H1 (cell line): Measurements from ENCODE around the gene PTPRG. TPM values are rescaled to one million over a fixed set of nuclear protein-coding genes. Genes with fewer than 3 reads are reported as not detected.

Source experiments
- BRCA1 ChIP-seq: IDR thresholded peaks from 2 replicates; pipeline ENCODE4 v1.6.1; 2012; ENCODE audit warnings: low read depth, low read length, improper control_type of control experiment
- CBX8 ChIP-seq: fragments of 300-800, 300-1000 bp; sonication (generic); IDR thresholded peaks from 2 replicates; pipeline ENCODE4 v1.7.1; 2016; ENCODE audit warnings: low read depth, low read length, borderline replicate concordance
- CEBPB ChIP-seq: IDR thresholded peaks from 2 replicates; pipeline ENCODE4 v1.6.1; 2012; ENCODE audit warnings: low read depth, low read length
- CHD7 ChIP-seq: fragments of 300-600 bp; sonication (generic); IDR thresholded peaks from 2 replicates; pipeline ENCODE4 v1.7.1; 2012; ENCODE audit warnings: low read length, moderate library complexity, mild to moderate bottlenecking, inconsistent platforms; ENCODE audit not compliant: insufficient replicate concordance
- CTBP2 ChIP-seq: IDR thresholded peaks from 2 replicates; pipeline ENCODE4 v1.7.0; 2011; ENCODE audit warnings: borderline replicate concordance, mild to moderate bottlenecking, moderate library complexity, mixed read lengths, low read length; ENCODE audit not compliant: insufficient read depth, insufficient read length
- E2F6 ChIP-seq: IDR thresholded peaks from 2 replicates; pipeline ENCODE4 v1.6.1; 2012; ENCODE audit warnings: inconsistent platforms
- POU5F1 ChIP-seq: IDR thresholded peaks from 2 replicates; pipeline ENCODE4 v1.6.1; 2011; ENCODE audit warnings: low read depth, mild to moderate bottlenecking, low read length, moderate library complexity
- RNF2 ChIP-seq: fragments of 200-900, 300-1000 bp; sonication (generic); IDR thresholded peaks from 2 replicates; pipeline ENCODE4 v1.7.1; 2016; ENCODE audit warnings: borderline replicate concordance, low read depth, mild to moderate bottlenecking, antibody characterized with exemption, low read length; ENCODE audit not compliant: poor library complexity, severe bottlenecking; ENCODE audit errors: missing control alignments
- TAF7 ChIP-seq: optimal IDR thresholded peaks from 2 replicates; pipeline ENCODE3; 2011; ENCODE audit warnings: low read depth, mild to moderate bottlenecking, inconsistent platforms, low read length, moderate library complexity, borderline replicate concordance
- TCF12 ChIP-seq: IDR thresholded peaks from 2 replicates; pipeline ENCODE4 v1.6.1; 2011; ENCODE audit warnings: low read depth, mild to moderate bottlenecking, low read length
- polyA plus RNA-seq, 7 experiments: library from polyadenylated mRNA; depleted of rRNA in 3 of 7; stranded (reverse) in 5 of 7; unstranded in 2 of 7; fragments of >200 nt in 5 of 7; fragments of 200-250 nt in 2 of 7; gene quantifications; 1 replicate in 5 of 7; 2 replicates in 1 of 7; 4 replicates in 1 of 7; pipeline versions ENCODE4 v1.2.1 to v1.2.3, GENCODE V29; 2011 to 2013; ENCODE audit warnings: missing spikeins in 2 of 7, mixed read lengths in 2 of 7
- total RNA-seq: library from RNA; stranded (reverse); fragmentation: NEBNext Ultra II Directional; extraction: Animal tissue kit (Norgen Biotek cat#: 25700); gene quantifications from 2 replicates; pipeline ENCODE4 v1.2.1, GENCODE V29; 2021

PTPRG gene
- total and polyA plus RNA-seq, 2 of the 8 experiments (the other 6 are each of a cell fraction or from before 2014, with no cell fraction given): 23.3 to 96.2 TPM

GRCh38 chr3:62284442-62284841, 723.1 kb downstream of the PTPRG start (continued):
- TF ChIP-seq CHD7 (no peak), BRCA1 (no peak), POU5F1 (no peak), E2F6 (no peak), TCF12 (no peak), CBX8 (no peak), TAF7 (no peak), RNF2 (no peak), CTBP2 (no peak), CEBPB (no peak)
- TF ChIP-seq, all 59 proteins: peak for 0
